Cardiac muscle cell (in vitro differentiated cells and primary cell): ENCODE data around the gene ARHGEF28. TPM values are rescaled to one million over a fixed set of nuclear protein-coding genes. Genes with fewer than 3 reads are reported as not detected.

Experiments used
- DNase-seq, 2 donors: peaks; one replicate each; pipeline versions ENCODE4 v3.0.0 to v3.0.0-alpha.2; 2010 to 2017; ENCODE audit warnings: low read depth in 1 of 2, low spot score in 1 of 2
- H3K27ac ChIP-seq: fragments of 200-600 bp; sonication (generic); 2 replicates; pipeline ENCODE4 v1.5.1; 2016
- H3K27me3 ChIP-seq: fragments of 200-600 bp; sonication (generic); 2 replicates; pipeline ENCODE4 v1.6.0; 2016; ENCODE audit warnings: control low read depth
- H3K36me3 ChIP-seq: fragments of 200-600 bp; sonication (generic); 2 replicates; pipeline ENCODE4 v1.5.1; 2016; ENCODE audit warnings: control low read depth
- H3K4me1 ChIP-seq: fragments of 200-600 bp; sonication (generic); 2 replicates; pipeline ENCODE4 v1.8.1; 2017; ENCODE audit warnings: low read depth, mild to moderate bottlenecking, mixed run types
- H3K4me3 ChIP-seq: fragments of 200-600 bp; sonication (generic); 2 replicates; pipeline ENCODE4 v1.5.1; 2016; ENCODE audit warnings: mild to moderate bottlenecking
- H3K9me3 ChIP-seq: fragments of 200-600 bp; sonication (generic); 2 replicates; pipeline ENCODE4 v1.5.1; 2017; ENCODE audit warnings: low read depth, mild to moderate bottlenecking, control low read depth
- polyA plus RNA-seq: library from polyadenylated mRNA; unstranded; fragments of >200 nt; fragmentation: Nextera tagmentation; extraction: Ambion mirVana; gene quantifications from 2 replicates; pipeline ENCODE4 v1.2.1, GENCODE V29; 2016
- total RNA-seq: library from RNA; depleted of rRNA; stranded (reverse); fragments of >200 nt; gene quantifications from 2 replicates; pipeline ENCODE4 v1.2.3, GENCODE V29; 2016
- TF ChIP-seq, protein P1 (sequence below): IDR thresholded peaks from 2 replicates; pipeline ENCODE4 v1.5.1; 2012; ENCODE audit warnings: low read depth, mild to moderate bottlenecking, low read length

The ARHGEF28 gene
- total and polyA plus RNA-seq, 2 experiments from 2014 or later: 0.30 TPM; not detected in 1

DNA sequence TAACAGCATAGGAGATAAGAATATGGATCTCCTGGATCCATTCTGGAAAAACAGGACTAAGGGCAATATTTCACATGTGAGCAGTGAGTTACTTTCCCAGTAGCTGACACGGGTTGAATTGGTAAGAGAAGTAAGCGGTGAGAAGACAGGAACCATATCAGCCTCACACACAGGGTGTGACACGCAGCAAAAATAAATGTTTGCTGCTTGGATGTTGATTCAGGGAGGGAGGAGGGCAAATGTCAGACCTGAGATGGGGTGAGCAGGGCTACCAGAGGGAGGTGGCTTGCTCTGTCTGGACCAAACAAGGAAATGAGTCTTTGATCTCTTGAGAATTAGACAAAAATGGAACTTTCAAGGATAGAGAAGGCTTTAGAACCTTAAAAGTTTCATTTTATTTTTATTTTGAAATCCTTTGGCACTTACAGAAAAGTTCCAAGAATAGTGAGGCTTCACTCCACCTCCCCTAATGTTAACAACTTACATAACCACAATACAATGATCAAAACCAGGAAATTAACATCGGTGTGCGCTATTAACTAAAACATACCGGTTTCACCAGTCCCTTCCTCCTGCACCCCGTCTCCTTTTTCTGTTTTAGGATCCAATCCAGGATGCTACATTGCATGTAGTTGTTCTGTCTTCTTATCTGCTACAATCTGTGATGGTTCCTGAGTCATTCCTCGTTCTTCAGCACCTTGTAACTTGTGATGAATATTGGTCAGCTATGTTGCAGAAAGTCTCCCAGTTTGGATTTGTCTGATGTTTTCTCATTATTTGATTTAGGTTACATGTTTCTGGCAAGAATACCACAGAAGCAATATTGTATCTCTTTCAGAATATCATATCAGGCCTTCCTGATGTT, 20.5 kb upstream of the ARHGEF28 start:
- Histone ChIP-seq H3K4me1 (no peaks in the 10 kb centered on the region), H3K4me3 (no peak overlapping the region), H3K27me3 (peaks cover 17% of the 10 kb centered on the region), H3K27ac (no peak overlapping the region), H3K36me3 (no peaks in the 10 kb centered on the region), H3K9me3 (no peaks in the 10 kb centered on the region)
- TF ChIP-seq, protein P1, sequence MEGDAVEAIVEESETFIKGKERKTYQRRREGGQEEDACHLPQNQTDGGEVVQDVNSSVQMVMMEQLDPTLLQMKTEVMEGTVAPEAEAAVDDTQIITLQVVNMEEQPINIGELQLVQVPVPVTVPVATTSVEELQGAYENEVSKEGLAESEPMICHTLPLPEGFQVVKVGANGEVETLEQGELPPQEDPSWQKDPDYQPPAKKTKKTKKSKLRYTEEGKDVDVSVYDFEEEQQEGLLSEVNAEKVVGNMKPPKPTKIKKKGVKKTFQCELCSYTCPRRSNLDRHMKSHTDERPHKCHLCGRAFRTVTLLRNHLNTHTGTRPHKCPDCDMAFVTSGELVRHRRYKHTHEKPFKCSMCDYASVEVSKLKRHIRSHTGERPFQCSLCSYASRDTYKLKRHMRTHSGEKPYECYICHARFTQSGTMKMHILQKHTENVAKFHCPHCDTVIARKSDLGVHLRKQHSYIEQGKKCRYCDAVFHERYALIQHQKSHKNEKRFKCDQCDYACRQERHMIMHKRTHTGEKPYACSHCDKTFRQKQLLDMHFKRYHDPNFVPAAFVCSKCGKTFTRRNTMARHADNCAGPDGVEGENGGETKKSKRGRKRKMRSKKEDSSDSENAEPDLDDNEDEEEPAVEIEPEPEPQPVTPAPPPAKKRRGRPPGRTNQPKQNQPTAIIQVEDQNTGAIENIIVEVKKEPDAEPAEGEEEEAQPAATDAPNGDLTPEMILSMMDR: no peak
- no peak for DNase-seq

DNA sequence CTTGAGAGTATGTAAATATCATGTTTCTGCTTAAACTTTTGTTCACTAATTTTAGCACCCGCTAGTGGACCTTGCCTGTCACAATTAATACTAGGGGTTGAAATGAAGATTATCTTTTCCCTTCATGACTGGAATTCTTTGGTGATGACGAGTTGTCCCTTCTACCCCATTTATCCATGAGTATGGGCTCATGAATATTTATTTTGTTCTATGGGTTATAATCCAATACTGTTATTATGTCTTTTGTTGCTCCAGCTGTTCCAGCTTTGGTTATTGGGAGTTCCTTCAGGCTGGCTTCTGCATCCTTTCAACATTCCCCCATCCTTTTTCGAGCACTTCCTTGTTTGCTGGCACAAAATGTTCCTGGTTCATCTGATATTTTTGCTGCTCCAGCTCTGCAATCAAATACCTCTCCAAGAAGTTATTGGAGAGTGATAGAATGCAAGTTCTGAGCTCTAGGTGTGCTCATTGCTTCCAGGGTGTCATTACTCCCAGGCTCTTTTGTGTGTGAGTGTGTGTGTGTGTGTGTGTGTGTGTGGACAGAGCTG, 19.7 kb upstream of the ARHGEF28 start:
- Histone ChIP-seq H3K4me3 (no peak overlapping the region), H3K9me3 (no peaks in the 10 kb centered on the region), H3K27me3 (peaks cover 19% of the 10 kb centered on the region), H3K27ac (no peak overlapping the region), H3K36me3 (no peaks in the 10 kb centered on the region), H3K4me1 (no peaks in the 10 kb centered on the region)
- DNase-seq: peak in 1 of 2 donors; percentile 23
- TF ChIP-seq, protein P1: no peak

DNA sequence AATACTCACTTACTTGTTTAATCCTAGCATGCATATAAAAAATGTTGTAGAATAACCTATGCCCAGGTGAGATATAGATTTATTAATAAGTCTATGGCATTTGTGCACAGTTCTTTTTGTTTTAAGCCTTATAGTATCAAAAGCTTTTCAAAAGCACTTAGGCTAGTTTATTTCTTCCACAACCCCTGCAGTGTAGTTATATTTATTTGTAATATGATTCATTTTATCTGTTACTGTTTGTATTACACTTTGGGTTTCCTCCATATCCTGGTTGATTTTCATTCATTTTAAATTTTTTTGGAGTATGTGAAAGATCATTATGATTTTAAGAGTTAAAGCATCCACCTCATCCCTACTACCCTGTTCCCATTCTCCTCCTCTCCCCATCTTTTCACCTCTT, 18.8 kb upstream of the ARHGEF28 start:
- H3K27me3 ChIP-seq: peaks cover 27% of the 10 kb centered on the region
- TF ChIP-seq, protein P1: no peak
- H3K9me3 ChIP-seq: no peaks in the 10 kb centered on the region
- H3K36me3 ChIP-seq: no peaks in the 10 kb centered on the region
- DNase-seq: no peak
- H3K27ac ChIP-seq: no peak overlapping the region
- H3K4me3 ChIP-seq: no peak overlapping the region
- H3K4me1 ChIP-seq: no peaks in the 10 kb centered on the region

DNA sequence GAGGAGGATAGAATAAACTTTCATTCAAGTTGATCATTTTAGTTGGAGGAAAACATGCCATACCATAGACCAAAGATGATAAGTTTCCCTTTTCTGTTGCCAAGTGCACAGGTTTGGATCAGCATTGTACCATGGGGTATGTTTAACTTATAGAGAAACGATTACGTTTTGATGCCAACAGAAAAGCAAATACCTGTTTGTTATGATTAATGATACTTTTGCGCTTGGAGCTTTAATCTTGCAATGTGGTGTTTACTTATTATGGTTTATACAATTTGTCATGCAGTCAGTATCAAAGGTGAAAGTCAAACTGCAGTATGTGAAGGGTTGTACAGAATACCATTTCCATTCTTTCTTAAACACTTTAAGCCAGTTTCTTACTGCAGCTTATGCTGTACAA, 13.2 kb upstream of the ARHGEF28 start:
- no peak for DNase-seq
- Histone ChIP-seq H3K4me1 (no peaks in the 10 kb centered on the region), H3K27me3 (peaks cover 49% of the 10 kb centered on the region), H3K27ac (no peak overlapping the region), H3K4me3 (no peak overlapping the region), H3K9me3 (no peaks in the 10 kb centered on the region), H3K36me3 (no peaks in the 10 kb centered on the region)
- TF ChIP-seq, protein P1: no peak

DNA sequence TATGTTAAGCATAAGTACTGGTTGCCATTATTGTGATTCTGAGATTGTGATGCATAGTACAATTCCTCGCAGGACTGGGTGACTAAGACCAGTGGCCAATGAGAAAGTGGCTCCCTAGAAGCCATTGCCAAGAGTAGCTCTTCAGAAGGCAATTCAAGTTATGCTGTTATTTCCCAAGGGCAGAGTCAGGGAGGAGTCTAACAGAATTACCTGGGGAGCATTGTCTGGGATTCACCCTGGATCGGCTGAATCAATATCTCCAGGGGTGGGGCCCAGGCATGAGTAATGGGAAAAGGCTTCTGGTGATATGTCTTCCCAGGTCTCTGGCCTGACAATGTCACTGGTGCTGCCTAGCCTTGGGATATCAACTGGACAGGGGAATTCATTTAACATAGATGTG, 10.9 kb upstream of the ARHGEF28 start:
- no peak overlapping the region for H3K4me3 ChIP-seq
- no peaks in the 10 kb centered on the region for H3K36me3 ChIP-seq
- TF ChIP-seq, protein P1: no peak
- DNase-seq: no peak
- peaks cover 66% of the 10 kb centered on the region for H3K27me3 ChIP-seq
- H3K4me1 ChIP-seq: no peaks in the 10 kb centered on the region
- no peaks in the 10 kb centered on the region for H3K9me3 ChIP-seq
- H3K27ac ChIP-seq: no peak overlapping the region
